K562 (cell line): ENCODE results near the gene ANO10. TPM values are rescaled to one million over a fixed set of nuclear protein-coding genes. Genes with fewer than 3 reads are reported as not detected.
A peak's percentile ranks its signal among the peaks of the same experiment; 100 is the strongest.

Experiments
- ARHGAP35 ChIP-seq: fragments of 450-650 bp; IDR thresholded peaks from 2 replicates; pipeline ENCODE4 v1.6.1; 2018; ENCODE audit not compliant: partially characterized antibody
- BRD4 ChIP-seq: fragments of 200-600 bp; sonication (generic); IDR thresholded peaks from 2 replicates; pipeline ENCODE4 v1.6.1; 2017; ENCODE audit warnings: inconsistent platforms
- CBX3 ChIP-seq, 2 experiments: IDR thresholded peaks; 1 replicate in 1 of 2; 2 replicates in 1 of 2; pipeline ENCODE4 v1.6.1; 2012; ENCODE audit warnings: inconsistent platforms in 2 of 2, low read length in 2 of 2, borderline replicate concordance in 1 of 2, control low read depth in 1 of 2
- CCAR2 ChIP-seq: fragments of 200-400 bp; formaldehyde crosslinking; IDR thresholded peaks from 2 replicates; pipeline ENCODE4 v1.6.1; 2017; ENCODE audit warnings: mild to moderate bottlenecking, low read depth, low read length
- DDX20 ChIP-seq: fragments of 450-650 bp; IDR thresholded peaks from 2 replicates; pipeline ENCODE4 v1.6.1; 2016; ENCODE audit warnings: missing genetic modification characterization, low read depth, mild to moderate bottlenecking, missing compliant biosample characterization, moderate library complexity
- FOXK2 ChIP-seq, 2 experiments: fragments of 450-650 bp; IDR thresholded peaks in 1 of 2; conservative IDR thresholded peaks in 1 of 2; 2 replicates each; pipeline ENCODE4 v1.6.1; 2016; ENCODE audit warnings: low read depth in 2 of 2, mild to moderate bottlenecking in 1 of 2
- FOXP1 ChIP-seq: sonication (generic); formaldehyde crosslinking; IDR thresholded peaks from 2 replicates; pipeline ENCODE4 v1.8.0; 2022; ENCODE audit warnings: mild to moderate bottlenecking, missing genetic modification reagents
- HMG20B ChIP-seq: fragments of 250-450 bp; sonication (Bioruptor Pico); IDR thresholded peaks from 2 replicates; pipeline ENCODE4 v1.5.0; 2021; ENCODE audit warnings: mild to moderate bottlenecking
- KDM4B ChIP-seq, 2 experiments: fragments of 450-650 bp in 1 of 2; sonication (generic) in 1 of 2; IDR thresholded peaks; 2 replicates each; pipeline ENCODE4 v1.6.1; 2016 to 2017; ENCODE audit warnings: borderline replicate concordance in 2 of 2, antibody characterized with exemption in 1 of 2, low read depth in 1 of 2, mild to moderate bottlenecking in 1 of 2
- MBD2 ChIP-seq: sonication (generic); IDR thresholded peaks from 2 replicates; pipeline ENCODE4 v1.6.1; 2016; ENCODE audit warnings: low read depth, borderline replicate concordance
- SMAD2 ChIP-seq: fragments of 150-350 bp; IDR thresholded peaks from 2 replicates; pipeline ENCODE4 v1.6.1; 2014; ENCODE audit warnings: low read depth, mild to moderate bottlenecking, low read length
- SMARCA5 ChIP-seq: fragments of 450-650 bp; IDR thresholded peaks from 2 replicates; pipeline ENCODE4 v1.6.1; 2016
- ZBTB12 ChIP-seq: fragments of 250-450 bp; sonication (Bioruptor Pico); IDR thresholded peaks from 2 replicates; pipeline ENCODE4 v1.4.0; 2020
- ZBTB17 ChIP-seq: fragments of 450-650 bp; formaldehyde crosslinking; IDR thresholded peaks from 2 replicates; pipeline ENCODE4 v1.4.0; 2020; ENCODE audit warnings: mild to moderate bottlenecking
- ZNF384 ChIP-seq: IDR thresholded peaks from 2 replicates; pipeline ENCODE4 v1.6.1; 2012; ENCODE audit warnings: low read depth, low read length, improper control_type of control experiment
- ZNF398 ChIP-seq: fragments of 250-450 bp; sonication (Bioruptor Pico); IDR thresholded peaks from 2 replicates; pipeline ENCODE4 v1.8.0; 2021; ENCODE audit warnings: moderate library complexity, mild to moderate bottlenecking, inconsistent platforms
- ZNF511 ChIP-seq: sonication (generic); formaldehyde crosslinking; IDR thresholded peaks from 2 replicates; pipeline ENCODE4 v1.8.0; 2022; ENCODE audit warnings: mild to moderate bottlenecking, missing genetic modification reagents
- ZNF780A ChIP-seq: fragments of 250-450 bp; sonication (Bioruptor Pico); IDR thresholded peaks from 2 replicates; pipeline ENCODE4 v1.5.0; 2021; ENCODE audit warnings: mild to moderate bottlenecking
- polyA plus RNA-seq, 8 experiments: library from polyadenylated mRNA; depleted of rRNA in 4 of 8; stranded (reverse) in 5 of 8; unstranded in 3 of 8; fragments of >200 nt; fragmentation: Nextera tagmentation in 2 of 8; fragmentation: Illumina TruSeq in 1 of 8; extraction: Ambion mirVana in 2 of 8; extraction: Trizol in 1 of 8; gene quantifications; 2 replicates each; pipeline versions ENCODE4 v1.2.1 to v1.2.3, GENCODE V29; 2011 to 2014; ENCODE audit warnings: inconsistent platforms in 1 of 8, missing spikeins in 1 of 8
- total RNA-seq, 7 experiments: library from RNA; depleted of rRNA in 6 of 7; stranded (reverse); fragments of >200 nt in 6 of 7; fragmentation: Illumina TruSeq in 2 of 7; extraction: Trizol in 2 of 7; gene quantifications; 2 replicates each; pipeline versions ENCODE4 v1.2.1 to v1.2.3, GENCODE V29; 2011 to 2021; ENCODE audit warnings: low replicate concordance in 1 of 7
- TF ChIP-seq, protein P1 (sequence below): fragments of 250-450 bp; sonication (Bioruptor Pico); IDR thresholded peaks from 2 replicates; pipeline ENCODE4 v1.4.0; 2020; ENCODE audit warnings: mild to moderate bottlenecking, moderate library complexity

Gene ANO10
- total and polyA plus RNA-seq, 9 of the 15 experiments (the other 6 are each of a cell fraction or from before 2014, with no cell fraction given): 6.4 to 46.0 (median 32.3) TPM

GRCh38 chr3:43587303-43587702 lies 34.5 kb downstream of the ANO10 start (continued):
- TF ChIP-seq ZNF398 (CRISPR knock-in tag) (no peak), ZNF384 (no peak), CBX3 (IDR thresholded peaks at IDR 0.05; ENCODE audit: borderline replicate concordance in 1 of 2, low read length in 2 of 2) (no peak), ARHGAP35 (no peak), ZNF511 (no peak), FOXK2 (conservative IDR thresholded peaks at IDR 0.05 in 1 of 2, IDR thresholded peaks at IDR 0.05 in 1 of 2; ENCODE audit: low read depth in 2 of 2) (0 out of 4 replicates have a peak, but pooled peaks of 1 of the 2 experiments have one; percentile 33), DDX20 (tag) (no peak), SMARCA5 (no peak), HMG20B (CRISPR knock-in tag) (no peak), FOXP1 (CRISPR knock-in tag) (no peak), ZBTB12 (CRISPR knock-in tag) (no peak), CCAR2 (no peak), MBD2 (no peak), ZNF780A (CRISPR knock-in tag) (no peak), SMAD2 (no peak), BRD4 (no peak), ZBTB17 (CRISPR knock-in tag) (no peak), KDM4B (IDR thresholded peaks at IDR 0.05; ENCODE audit: borderline replicate concordance in 2 of 2, low read depth in 1 of 2) (no peak)
- TF ChIP-seq, protein P1, sequence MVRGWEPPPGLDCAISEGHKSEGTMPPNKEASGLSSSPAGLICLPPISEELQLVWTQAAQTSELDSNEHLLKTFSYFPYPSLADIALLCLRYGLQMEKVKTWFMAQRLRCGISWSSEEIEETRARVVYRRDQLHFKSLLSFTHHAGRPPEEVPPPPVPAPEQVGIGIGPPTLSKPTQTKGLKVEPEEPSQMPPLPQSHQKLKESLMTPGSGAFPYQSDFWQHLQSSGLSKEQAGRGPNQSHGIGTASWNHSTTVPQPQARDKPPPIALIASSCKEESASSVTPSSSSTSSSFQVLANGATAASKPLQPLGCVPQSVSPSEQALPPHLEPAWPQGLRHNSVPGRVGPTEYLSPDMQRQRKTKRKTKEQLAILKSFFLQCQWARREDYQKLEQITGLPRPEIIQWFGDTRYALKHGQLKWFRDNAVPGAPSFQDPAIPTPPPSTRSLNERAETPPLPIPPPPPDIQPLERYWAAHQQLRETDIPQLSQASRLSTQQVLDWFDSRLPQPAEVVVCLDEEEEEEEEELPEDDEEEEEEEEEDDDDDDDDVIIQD: no peak
